GM13977 (cell line): ENCODE results near the gene KCNQ5.

Experiments used
- DNase-seq: peaks from one replicate; pipeline ENCODE4 v3.0.0; 2012; ENCODE audit warnings: low spot score
- CTCF ChIP-seq: IDR thresholded peaks from 2 replicates; pipeline ENCODE4 v1.5.1; 2012; ENCODE audit warnings: mild to moderate bottlenecking, control low read depth; ENCODE audit not compliant: insufficient read depth; ENCODE audit errors: extremely low read depth, missing control alignments
- in situ Hi-C: fragments of 300-500 bp; cut with MboI; formaldehyde crosslinking; loops from one replicate; pipeline ENCODE4 v1.12.0; 2022; ENCODE audit warnings: low sequenced_read_pairs, low pct_unique_long_range_greater_than_20kb, mixed read lengths, inconsistent platforms; ENCODE audit not compliant: unreplicated experiment

KCNQ5 gene

GRCh38 chr6:72925136-72925535 lies 303.3 kb downstream of the KCNQ5 start:
- no peak for DNase-seq
- in situ Hi-C loops = no loop called here
- no peak for TF ChIP-seq CTCF

- no peak for TF ChIP-seq CTCF
- in situ Hi-C loops = no loop called here
- DNase-seq = no peak
Observed at GRCh38 chr6:72930556-72931132, 308.8 kb downstream of the KCNQ5 start.

GRCh38 chr6:72931325-72931887 lies 309.5 kb downstream of the KCNQ5 start:
- TF ChIP-seq CTCF = no peak
- no peak for DNase-seq
- in situ Hi-C loops = no loop called here

- in situ Hi-C loops = no loop called here
- no peak for DNase-seq
- TF ChIP-seq CTCF = no peak
Observed at GRCh38 chr6:72933233-72933632, 311.4 kb downstream of the KCNQ5 start.

DNA sequence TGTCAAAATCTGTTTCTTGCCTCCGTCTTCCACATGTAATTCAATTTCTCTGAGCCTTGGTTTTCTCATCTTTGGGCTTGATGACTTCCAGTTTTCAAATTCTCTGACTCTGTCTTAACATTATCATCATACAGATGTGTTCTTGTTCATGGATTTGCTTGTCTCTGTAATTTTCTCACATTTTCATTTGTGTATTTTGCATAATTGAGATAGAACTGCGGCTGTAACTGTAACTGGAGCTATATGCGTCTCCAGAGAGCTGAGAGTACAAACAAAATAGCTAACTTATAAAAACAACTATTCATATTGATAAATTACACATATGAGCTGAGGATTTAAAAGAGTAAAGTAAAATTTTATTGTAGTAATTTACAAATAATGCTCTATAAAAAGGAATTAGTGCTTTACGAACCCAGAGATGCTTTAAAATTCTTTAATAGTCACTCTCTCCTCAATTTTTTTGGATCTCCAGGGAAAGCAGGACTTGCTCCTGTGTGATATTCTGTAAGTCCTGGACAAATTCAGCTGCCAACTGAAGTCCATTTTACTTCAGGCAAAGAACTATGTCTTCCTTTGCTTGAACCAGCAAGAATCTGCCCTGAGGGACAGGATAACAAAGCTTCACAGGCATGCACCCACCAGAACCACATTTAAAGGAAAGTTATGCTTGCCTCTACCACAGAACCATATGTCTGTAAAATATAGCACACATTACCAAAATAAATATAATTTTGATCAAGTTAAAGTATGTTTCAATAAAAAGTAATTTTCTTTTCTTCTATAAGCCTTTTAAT lies 315.1 kb downstream of the KCNQ5 start:
- TF ChIP-seq CTCF = no peak
- in situ Hi-C loops = no loop called here
- no peak for DNase-seq

- no peak for TF ChIP-seq CTCF
- in situ Hi-C loops = no loop called here
- no peak for DNase-seq
Observed at GRCh38 chr6:72938104-72938503, 316.2 kb downstream of the KCNQ5 start.
